SU-DHL-6 (cell line): ENCODE measurements around the gene RALGPS1.

Experiments used
- EZH2phosphoT487 ChIP-seq: fragments of 200-600 bp; sonication (generic), shearing (Covaris generic); conservative IDR thresholded peaks from 2 replicates; pipeline ENCODE4 v1.6.1; 2018; ENCODE audit warnings: mild to moderate bottlenecking, antibody characterized with exemption, low read length, moderate library complexity, mixed read lengths
- TF ChIP-seq, protein P1 (sequence below): fragments of 200-600 bp; sonication (generic); IDR thresholded peaks from one replicate; pipeline ENCODE4 v1.5.1; 2017; ENCODE audit warnings: antibody characterized with exemption, mild to moderate bottlenecking, low read length, moderate library complexity; ENCODE audit not compliant: insufficient read depth, poor library complexity, severe bottlenecking

- TF ChIP-seq, protein P1, sequence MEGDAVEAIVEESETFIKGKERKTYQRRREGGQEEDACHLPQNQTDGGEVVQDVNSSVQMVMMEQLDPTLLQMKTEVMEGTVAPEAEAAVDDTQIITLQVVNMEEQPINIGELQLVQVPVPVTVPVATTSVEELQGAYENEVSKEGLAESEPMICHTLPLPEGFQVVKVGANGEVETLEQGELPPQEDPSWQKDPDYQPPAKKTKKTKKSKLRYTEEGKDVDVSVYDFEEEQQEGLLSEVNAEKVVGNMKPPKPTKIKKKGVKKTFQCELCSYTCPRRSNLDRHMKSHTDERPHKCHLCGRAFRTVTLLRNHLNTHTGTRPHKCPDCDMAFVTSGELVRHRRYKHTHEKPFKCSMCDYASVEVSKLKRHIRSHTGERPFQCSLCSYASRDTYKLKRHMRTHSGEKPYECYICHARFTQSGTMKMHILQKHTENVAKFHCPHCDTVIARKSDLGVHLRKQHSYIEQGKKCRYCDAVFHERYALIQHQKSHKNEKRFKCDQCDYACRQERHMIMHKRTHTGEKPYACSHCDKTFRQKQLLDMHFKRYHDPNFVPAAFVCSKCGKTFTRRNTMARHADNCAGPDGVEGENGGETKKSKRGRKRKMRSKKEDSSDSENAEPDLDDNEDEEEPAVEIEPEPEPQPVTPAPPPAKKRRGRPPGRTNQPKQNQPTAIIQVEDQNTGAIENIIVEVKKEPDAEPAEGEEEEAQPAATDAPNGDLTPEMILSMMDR: no peak
- no peak for TF ChIP-seq EZH2phosphoT487
Observed at GRCh38 chr9:127179633-127180441, 265.3 kb downstream of the RALGPS1 start.
